ENCODE data around the gene TOP3A. TPM values are rescaled to one million over a fixed set of nuclear protein-coding genes. Genes with fewer than 3 reads are reported as not detected.
"Not testable (repeated sequence)": the region's sequence is repeated elsewhere in the genome, so short reads cannot be mapped to it uniquely, and the experiment has no call there.

The TOP3A gene
- polyA plus RNA-seq, 12 donors = 21.4 to 43.3 (median 28.1) TPM; not detected in 1

- no peak for DNase-seq
These were observed 11.2 kb upstream of the TOP3A start for GRCh38 chr17:18326039-18326438.

GRCh38 chr17:18324140-18325050 lies 9.6 kb upstream of the TOP3A start:
- DNase-seq = no peak

GRCh38 chr17:18323507-18324139 lies 8.8 kb upstream of the TOP3A start:
- DNase-seq = no peak

DNA sequence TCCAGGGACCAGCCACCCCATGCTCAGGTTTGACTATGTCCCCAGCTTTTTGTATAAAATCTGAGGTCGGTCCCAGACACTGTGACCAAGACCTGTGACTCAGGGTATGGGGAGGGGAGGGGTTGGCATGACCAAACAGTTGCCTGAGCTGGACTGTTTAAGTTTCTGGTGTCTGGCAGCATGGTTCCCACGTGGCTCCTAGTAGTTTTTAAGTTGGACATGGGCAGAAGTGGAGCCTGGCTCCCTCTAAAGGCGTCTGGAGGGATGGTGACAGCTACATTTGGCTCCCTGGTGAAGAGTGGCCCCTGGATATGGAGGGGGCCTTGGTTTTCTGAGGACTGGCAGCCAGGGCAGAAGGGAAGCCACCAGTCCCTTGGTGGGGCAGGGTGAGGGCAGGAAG lies 8.2 kb upstream of the TOP3A start:
- DNase-seq = no peak

DNA sequence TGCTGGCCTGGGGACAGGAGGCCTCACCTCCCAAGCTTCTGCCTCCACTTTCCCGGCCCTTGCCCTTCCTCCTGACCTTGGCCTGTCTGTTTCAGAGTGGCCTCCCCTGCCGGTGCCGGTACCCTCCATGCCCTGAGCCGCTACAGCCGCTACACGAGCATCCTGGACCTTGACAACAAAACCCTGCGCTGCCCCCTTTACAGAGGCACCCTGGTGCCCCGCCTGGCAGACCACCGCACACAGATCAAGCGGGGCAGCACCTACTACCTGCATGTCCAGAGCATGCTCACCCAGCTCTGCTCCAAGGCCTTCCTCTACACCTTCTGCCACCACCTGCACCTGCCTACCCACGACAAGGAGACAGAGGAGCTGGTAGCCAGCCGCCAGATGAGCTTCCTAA lies 7.7 kb upstream of the TOP3A start:
- DNase-seq = no peak

GRCh38 chr17:18321309-18321708 lies 6.5 kb upstream of the TOP3A start:
- DNase-seq = no peak

DNA sequence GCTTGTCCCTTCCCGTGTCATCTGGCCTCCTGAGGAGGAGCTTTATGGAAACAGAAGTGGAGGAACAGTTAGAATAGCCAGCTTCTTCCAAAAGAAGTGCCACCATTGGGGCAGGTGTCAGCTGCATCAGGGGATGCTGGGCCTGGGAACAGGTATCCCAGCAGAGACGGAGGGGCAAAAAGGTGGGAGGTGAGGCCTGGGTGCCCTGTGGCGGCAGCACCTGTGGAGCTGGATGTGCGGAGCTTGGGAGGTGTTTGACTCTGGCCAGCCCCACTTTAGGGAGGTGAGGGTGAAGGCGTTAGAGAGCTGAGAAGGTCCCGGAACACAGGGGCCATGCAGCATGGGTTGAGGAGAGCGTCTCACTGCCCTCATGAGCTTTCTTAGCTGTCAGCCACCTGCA lies 5.5 kb upstream of the TOP3A start:
- DNase-seq = no peak

DNA sequence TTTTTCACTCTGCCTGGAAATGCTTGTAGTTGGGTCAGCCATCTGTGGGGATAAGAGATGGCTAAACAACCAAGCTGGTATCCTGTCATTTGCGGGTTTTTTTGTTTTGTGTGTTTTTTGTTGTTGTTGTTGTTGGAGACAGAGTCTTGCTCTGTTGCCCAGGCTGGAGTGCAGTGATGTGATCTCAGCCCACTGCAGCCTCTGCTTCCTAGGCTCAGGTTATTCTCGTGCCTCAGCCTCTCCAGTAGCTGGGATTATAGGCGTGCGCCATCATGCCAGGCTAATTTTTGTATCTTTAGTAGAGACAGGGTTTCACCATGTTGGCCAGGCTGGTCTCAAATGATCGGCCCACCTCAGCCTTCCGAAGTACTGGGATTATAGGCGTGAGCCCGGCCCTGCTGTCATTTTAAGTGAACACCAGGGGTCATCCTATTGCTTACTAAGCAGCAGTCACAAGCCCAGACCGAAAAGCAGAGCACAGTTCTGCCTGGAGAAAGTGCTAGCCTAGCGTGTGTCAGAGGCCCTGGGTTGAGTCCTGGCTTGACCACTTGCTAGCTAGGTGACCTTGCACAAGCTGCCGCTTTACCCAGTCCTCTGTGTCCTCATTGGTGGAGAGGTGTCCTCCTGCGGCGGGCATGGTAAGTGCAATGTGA lies 4.9 kb upstream of the TOP3A start:
- DNase-seq = peak; percentile 37

DNA sequence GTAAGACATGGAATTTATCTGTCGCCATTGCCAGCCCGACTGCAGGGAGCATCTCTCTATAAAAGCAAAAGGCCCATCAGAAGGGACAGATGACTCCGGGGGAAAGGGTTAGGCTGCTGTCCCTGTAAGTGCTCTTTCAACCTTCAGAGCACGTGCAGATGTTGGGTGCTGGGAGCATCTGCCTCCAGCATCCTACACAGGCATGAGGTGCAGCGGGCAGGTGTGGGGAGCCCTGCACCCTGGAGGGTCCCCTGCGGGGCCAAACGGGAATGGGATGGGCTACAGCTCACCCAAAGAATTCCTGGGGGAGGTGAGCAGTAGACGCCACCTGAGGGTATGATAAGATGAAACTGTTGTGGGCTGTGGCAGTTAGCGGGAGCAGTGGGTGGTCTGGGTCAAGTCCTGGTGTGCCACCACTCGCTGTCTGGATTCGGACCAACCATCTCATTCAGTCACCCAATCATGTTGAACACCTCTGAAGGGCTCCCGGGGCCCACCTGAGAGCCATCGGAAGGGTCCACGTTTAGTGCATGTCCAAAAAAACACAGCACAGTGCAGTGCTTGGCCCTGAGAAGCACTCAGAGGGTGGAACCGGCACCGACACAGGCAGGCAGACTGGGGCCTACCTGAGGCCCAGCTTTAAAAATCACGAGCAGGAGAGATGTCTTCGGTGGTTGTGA lies 4.1 kb upstream of the TOP3A start:
- DNase-seq = no peak

GRCh38 chr17:18318117-18318516 lies 3.3 kb upstream of the TOP3A start:
- no peak for DNase-seq

GRCh38 chr17:18315961-18316360 lies 1.2 kb upstream of the TOP3A start:
- DNase-seq = no peak

DNA sequence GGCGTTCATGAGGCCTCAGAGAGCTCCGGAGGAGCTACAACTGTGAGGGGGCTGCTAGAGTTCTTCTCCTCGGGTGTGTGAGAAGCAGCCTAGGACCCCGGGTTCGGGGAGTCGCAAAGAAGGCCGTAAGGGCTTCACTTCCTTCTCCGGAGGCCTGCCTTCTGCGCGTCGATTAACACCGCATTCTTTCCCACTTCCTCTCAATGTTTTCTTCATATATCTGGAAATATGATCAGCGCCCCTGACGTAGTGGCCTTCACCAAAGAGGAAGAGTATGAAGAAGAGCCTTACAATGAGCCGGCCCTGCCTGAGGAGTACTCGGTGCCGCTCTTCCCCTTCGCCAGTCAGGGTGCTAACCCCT lies 748 bp upstream of the TOP3A start:
- peak; percentile 16 for DNase-seq

- no peak for DNase-seq
These were observed 599 bp downstream of the TOP3A start for GRCh38 chr17:18314059-18314730.

DNA sequence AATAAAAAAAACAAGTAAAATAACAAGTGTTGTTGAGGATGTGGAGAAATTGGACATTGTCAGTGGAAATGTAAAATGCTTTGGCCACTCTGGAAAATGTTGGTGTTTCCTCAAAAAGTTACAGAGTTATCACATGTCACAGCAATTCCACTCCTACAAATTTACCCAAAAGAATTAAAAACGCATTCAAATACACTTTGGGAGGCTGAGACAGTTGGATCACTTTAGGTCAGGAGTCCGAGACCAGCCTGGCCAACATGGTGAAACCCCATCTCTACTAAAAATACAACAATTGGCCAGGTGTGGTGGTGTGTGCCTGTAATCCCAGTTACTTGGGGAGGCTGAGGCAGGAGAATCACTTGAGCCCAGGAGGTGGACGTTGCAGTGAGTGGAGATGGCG lies 5.6 kb downstream of the TOP3A start:
- DNase-seq = no peak

DNA sequence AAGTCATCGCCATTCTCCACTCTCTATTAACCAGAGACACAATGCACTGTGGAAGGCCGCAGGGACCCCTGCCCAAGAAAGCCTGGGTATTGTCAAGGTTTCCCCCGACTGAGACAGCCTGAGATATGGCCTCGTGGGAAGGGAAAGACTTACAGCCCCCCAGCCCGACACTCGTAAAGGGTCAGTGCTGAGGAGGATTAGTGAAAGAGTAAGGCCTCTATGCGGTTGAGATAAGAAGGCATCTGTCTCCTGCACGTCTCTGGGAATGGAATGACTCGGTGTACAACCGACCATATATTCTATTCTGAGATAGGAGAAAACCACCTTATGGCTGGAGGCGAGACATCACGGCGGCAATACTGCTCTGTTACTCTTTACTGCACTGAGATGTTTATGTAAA lies 11.6 kb downstream of the TOP3A start:
- DNase-seq = not testable (repeated sequence)

GRCh38 chr17:18300725-18301480 lies 13.9 kb downstream of the TOP3A start:
- no peak for DNase-seq

GRCh38 chr17:18298061-18298460 lies 16.7 kb downstream of the TOP3A start:
- not testable (repeated sequence) for DNase-seq

DNA sequence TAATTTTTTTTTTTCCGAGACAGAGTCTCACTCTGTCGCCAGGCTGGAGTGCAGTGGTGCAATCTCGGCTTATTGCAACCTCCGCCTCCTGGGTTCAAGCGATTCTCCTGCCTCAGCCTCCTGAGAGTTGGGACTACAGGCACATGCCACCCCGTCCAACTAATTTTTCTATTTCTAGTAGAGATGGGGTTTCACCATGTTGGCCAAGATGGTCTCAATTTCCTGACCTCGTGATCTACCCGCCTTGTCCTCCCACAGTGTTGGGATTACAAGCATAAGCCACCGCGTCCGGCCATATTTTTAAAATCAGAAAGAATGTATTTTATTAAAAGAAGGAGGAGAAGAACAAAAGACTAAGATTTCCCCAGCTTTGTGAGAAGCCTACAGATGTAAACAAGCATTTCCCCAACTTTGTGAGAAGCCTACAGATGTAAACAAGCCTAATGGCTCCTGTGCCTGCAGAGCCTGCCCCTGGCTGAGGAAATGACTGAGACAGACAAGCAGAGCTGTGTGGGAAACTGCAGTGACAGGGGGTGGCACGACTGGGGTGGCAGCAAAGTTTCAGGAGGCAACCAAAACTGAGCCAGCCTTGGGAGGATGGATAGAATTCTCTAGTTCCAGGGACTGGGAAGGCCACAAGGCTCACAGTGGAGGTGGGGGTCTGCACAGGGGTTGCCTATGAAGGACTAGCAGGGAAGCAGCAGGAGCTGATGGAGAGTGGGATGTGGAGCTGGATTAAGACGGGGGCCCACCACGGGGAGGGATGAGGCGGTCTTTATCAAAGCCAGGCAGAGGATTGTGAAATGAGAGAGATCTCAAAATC lies 22.9 kb downstream of the TOP3A start:
- no peak for DNase-seq

GRCh38 chr17:18285296-18285695 lies 29.5 kb downstream of the TOP3A start:
- no peak for DNase-seq

DNA sequence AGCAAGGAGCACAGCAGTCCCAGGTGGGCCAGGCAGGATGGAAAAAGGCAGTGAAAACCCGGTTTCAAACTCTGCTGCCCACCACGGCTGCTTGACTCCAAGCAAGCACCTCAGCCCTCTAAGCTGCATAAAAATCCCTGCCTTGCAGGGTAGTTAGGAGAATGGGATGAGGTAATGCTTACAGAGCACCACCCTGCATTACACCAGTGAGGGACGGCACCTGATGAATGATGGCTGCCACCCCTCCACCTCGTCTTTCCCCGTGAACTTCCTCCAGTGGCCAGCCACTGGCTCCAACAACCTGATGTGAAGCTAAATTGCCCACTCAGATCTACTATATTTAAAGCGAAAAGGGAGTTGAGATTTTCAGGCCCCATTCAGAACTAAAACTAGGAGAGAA lies 33.0 kb downstream of the TOP3A start:
- DNase-seq = no peak
